HepG2 (cell line): Measurements from ENCODE around the gene EMC9.

Experiments used
- CTCF ChIP-seq: sonication (generic); formaldehyde crosslinking; IDR thresholded peaks from 2 replicates; pipeline ENCODE4 v1.5.0; 2020; ENCODE audit warnings: mild to moderate bottlenecking, missing genetic modification reagents, moderate library complexity
- GLI4 ChIP-seq: sonication (generic); formaldehyde crosslinking; IDR thresholded peaks from 2 replicates; pipeline ENCODE4 v1.5.1; 2020; ENCODE audit warnings: missing genetic modification reagents, mild to moderate bottlenecking, moderate library complexity, borderline replicate concordance
- NCOA2 ChIP-seq: sonication (generic); formaldehyde crosslinking; IDR thresholded peaks from 2 replicates; pipeline ENCODE4 v1.8.0; 2022; ENCODE audit warnings: inconsistent platforms
- POLR2A ChIP-seq, 2 experiments: IDR thresholded peaks; 2 replicates each; pipeline ENCODE4 v1.6.1; 2011; ENCODE audit warnings: low read depth in 2 of 2, low read length in 2 of 2, mild to moderate bottlenecking in 1 of 2, moderate library complexity in 1 of 2; ENCODE audit not compliant: insufficient read depth in 1 of 2
- TAF1 ChIP-seq: sonication (generic); formaldehyde crosslinking; IDR thresholded peaks from 2 replicates; pipeline ENCODE4 v1.4.0; 2020; ENCODE audit warnings: missing genetic modification reagents
- ZNF24 ChIP-seq: fragments of 450-650 bp; IDR thresholded peaks from 2 replicates; pipeline ENCODE4 v1.6.1; 2017; ENCODE audit warnings: antibody characterized with exemption, mild to moderate bottlenecking
- ZNF550 ChIP-seq: sonication (generic); formaldehyde crosslinking; IDR thresholded peaks from 2 replicates; pipeline ENCODE4 v1.4.0; 2020; ENCODE audit warnings: mild to moderate bottlenecking, missing genetic modification reagents, borderline replicate concordance

- TF ChIP-seq NCOA2 (no peak), POLR2A (IDR thresholded peaks at IDR 0.05; ENCODE audit: insufficient read depth in 1 of 2, low read depth in 2 of 2, low read length in 2 of 2) (no peak), GLI4 (CRISPR knock-in tag) (no peak), CTCF (no peak), ZNF24 (no peak), TAF1 (no peak), ZNF550 (CRISPR knock-in tag) (no peak)
These were observed 31.0 kb upstream of the EMC9 start for GRCh38 chr14:24172261-24172860.
